ENCODE results near the gene HIP1R. TPM values are rescaled to one million over a fixed set of nuclear protein-coding genes. Genes with fewer than 3 reads are reported as not detected.

HIP1R gene
- total and polyA plus RNA-seq, 10 of the 15 experiments (the other 5 are each of a cell fraction or from before 2014, with no cell fraction given): 0.18 to 27.7 (median 11.7) TPM

GRCh38 chr12:122860854-122861586 lies 25.8 kb downstream of the HIP1R start:
- intact Hi-C loops (cut with micrococcal nuclease; ENCODE audit: unreplicated experiment): loop anchor here (1.0 to 2.0 kb wide), 2 partner anchors 68 to 91 kb away; no protein-coding TSS in a partner anchor
- no peak for DNase-seq (ENCODE audit: low read depth, low spot score)
- no peak for TF ChIP-seq WRNIP1 (IDR thresholded peaks at IDR 0.05; ENCODE audit: borderline replicate concordance, low read depth, low read length)
- no peak for TF ChIP-seq ZNF217 (IDR thresholded peaks at IDR 0.05)
- no peak for TF ChIP-seq NFIC (IDR thresholded peaks at IDR 0.05; ENCODE audit: low read depth, low read length)
- TF ChIP-seq RBBP5 (conservative IDR thresholded peaks at IDR 0.05): no peak
- no peak for TF ChIP-seq DPF2 (IDR thresholded peaks at IDR 0.05)
- no peak for TF ChIP-seq ZSCAN29 (IDR thresholded peaks at IDR 0.05)
- TF ChIP-seq HCFC1 (IDR thresholded peaks at IDR 0.05; ENCODE audit: low read length): no peak
- TF ChIP-seq ZBTB40 (IDR thresholded peaks at IDR 0.05; ENCODE audit: borderline replicate concordance): no peak
- no peak for TF ChIP-seq EED (IDR thresholded peaks at IDR 0.05; ENCODE audit: low read depth)
- TF ChIP-seq ZNF207 (IDR thresholded peaks at IDR 0.05; ENCODE audit: borderline replicate concordance): no peak
- no peak for TF ChIP-seq NR2C1 (IDR thresholded peaks at IDR 0.05)
- TF ChIP-seq EP300 (IDR thresholded peaks at IDR 0.05; ENCODE audit: borderline replicate concordance in 1 of 2, control insufficient read depth in 1 of 2, low read depth in 2 of 2, low read length in 2 of 2): no peak
- FAIRE-seq: no peak
- no peak overlapping the region for H3K9ac ChIP-seq (ENCODE audit: control insufficient read depth, insufficient read depth, low read length)
- ChIA-PET RAD21 (ENCODE audit: unreplicated experiment) (interaction anchor here (0.5 to 6.9 kb wide), 13 partner anchors 11 to 377 kb away, joined by 3 to 72 read pairs (median 4); partner anchors contain the start of gene ABCB9), CTCF (interaction anchor here (0.6 to 7.4 kb wide), 26 partner anchors 10 to 1639 kb away, joined by 3 to 127 read pairs (median 4); partner anchors contain the start of gene ABCB9), SMC1A (ENCODE audit: uncharacterized antibody, unreplicated experiment) (interaction anchor here (0.7 to 8.4 kb wide), 14 partner anchors 10 to 377 kb away, joined by 3 to 100 read pairs (median 5); no protein-coding TSS in a partner anchor), POLR2A (interaction anchor here (0.6 kb wide), 1 partner anchor 571 kb away, joined by 3 read pairs; no protein-coding TSS in a partner anchor)
- no peaks in the 10 kb centered on the region for H4K20me1 ChIP-seq (ENCODE audit: control insufficient read depth, insufficient read depth)
- no peak overlapping the region for H3K4me2 ChIP-seq (ENCODE audit: control insufficient read depth, insufficient read depth)
- H2AFZ ChIP-seq (ENCODE audit: control insufficient read depth, low read depth, low read length): no peak overlapping the region
- peaks cover 2 to 14% of the 10 kb centered on the region in 2 experiments; a peak in 2 of 4 replicates for H3K36me3 ChIP-seq (ENCODE audit: control insufficient read depth in 2 of 2, insufficient read depth in 2 of 2, low read length in 1 of 2)
- no peak overlapping the region for H3K4me3 ChIP-seq
- H3K4me1 ChIP-seq (ENCODE audit: control insufficient read depth, insufficient read depth, low read length): no peaks in the 10 kb centered on the region
- H3K27ac ChIP-seq (ENCODE audit: control insufficient read depth, insufficient read depth): no peak overlapping the region
- H3K9me3 ChIP-seq (replicated peaks; ENCODE audit: control insufficient read depth, insufficient read depth, low read length): no peaks in the 10 kb centered on the region
- H3K79me2 ChIP-seq (ENCODE audit: control insufficient read depth, insufficient read depth, low read length): no peaks in the 10 kb centered on the region
- H3K27me3 ChIP-seq (replicated peaks in 1 of 2; ENCODE audit: control insufficient read depth in 2 of 2, insufficient read depth in 2 of 2, low read length in 1 of 2): no peaks in the 10 kb centered on the region
- no TSS peak for BruUV-seq (replicated peaks)
- ATAC-seq: no peak; the same call in 1 of the 3 replicates
- 69% methylated on average over 23 of the region's 23 CpGs for WGBS (ENCODE audit: insufficient coverage, insufficient replicate concordance, low lambda C conversion rate, missing lambda C conversion rate)
- in situ Hi-C loops (cut with MboI): loop anchor here (25.0 kb wide), 1 partner anchor 376 kb away; the partner anchor contains the start of genes MPHOSPH9 and MTRFR

All from GM12878 (cell line).